ENCODE measurements around the gene NDUFAF3. TPM values are rescaled to one million over a fixed set of nuclear protein-coding genes. Genes with fewer than 3 reads are reported as not detected.

The NDUFAF3 gene
- total RNA-seq, 4 donors from 2014 or later: 50.8 to 88.1 (median 54.1) TPM

GRCh38 chr3:49058011-49058410 lies 36.1 kb downstream of the NDUFAF3 start:
- Histone ChIP-seq H3K27me3 (no peaks in the 10 kb centered on the region), H3K36me3 (peaks cover 22 to 100% (median 31%) of the 10 kb centered on the region in 3 donors), H3K27ac (no peak overlapping the region), H3K4me1 (no peaks in the 10 kb centered on the region), H3K9me3 (no peaks in the 10 kb centered on the region), H3K4me3 (no peak overlapping the region)
- intact Hi-C loops (cut with DNase I): no loop called here
- TF ChIP-seq CTCF (IDR thresholded peaks at IDR 0.05): no peak
- DNase-seq: no peak
- 85 to 93% methylated on average over 7 of the region's 7 CpGs for WGBS, 2 donors

Small RNA genes lying within 50 kb of the gene (small RNA-seq; reads per million reads assigned to genes)
- gene MIR191 (4,151 to 7,939 (median 6,746) reads per million in 4 donors), gene MIR425 (29.4 to 59.0 (median 51.7) reads per million in 4 donors)

Other genes starting within 250 kb of the NDUFAF3 start
- 10 to 100 TPM; 25.4 to 51.6 (median 35.3) TPM for gene PRKAR2A, start 174.2 kb upstream of the NDUFAF3 start, total RNA-seq
- gene SLC25A20, start 123.2 kb upstream of the NDUFAF3 start, total RNA-seq: 10 to 100 TPM in 2 of 4 donors, 1 to 10 TPM in 2; 4.2 to 19.6 (median 11.7) TPM
- gene ARIH2, start 103.3 kb upstream of the NDUFAF3 start, total RNA-seq: 10 to 100 TPM; 54.0 to 74.2 (median 71.3) TPM
- 10 to 100 TPM in 3 of 4 donors, 1 to 10 TPM in 1; 5.7 to 28.1 (median 16.7) TPM for gene P4HTM, start 31.9 kb upstream of the NDUFAF3 start, total RNA-seq
- gene WDR6, start 14.7 kb upstream of the NDUFAF3 start, total RNA-seq: 10 to 100 TPM; 27.4 to 78.0 (median 37.6) TPM
- 10 to 100 TPM; 34.4 to 42.4 (median 37.1) TPM for gene DALRD3, start 3.5 kb upstream of the NDUFAF3 start, total RNA-seq
- gene IMPDH2, start 7.3 kb downstream of the NDUFAF3 start, total RNA-seq: 100 to 1,000 TPM; 123 to 278 (median 200) TPM
- 10 to 100 TPM; 36.8 to 85.6 (median 49.1) TPM for gene QRICH1, start 72.0 kb downstream of the NDUFAF3 start, total RNA-seq
- 100 to 1,000 TPM; 236 to 290 (median 265) TPM for gene QARS1, start 82.6 kb downstream of the NDUFAF3 start, total RNA-seq
- 10 to 100 TPM; 37.8 to 52.3 (median 40.7) TPM for gene USP19, start 98.7 kb downstream of the NDUFAF3 start, total RNA-seq
- 100 to 1,000 TPM in 3 of 4 donors, 10 to 100 TPM in 1; 66.0 to 319 (median 175) TPM for gene LAMB2, start 110.9 kb downstream of the NDUFAF3 start, total RNA-seq
- gene CCDC71, start 144.2 kb downstream of the NDUFAF3 start, total RNA-seq: 10 to 100 TPM; 17.0 to 31.1 (median 23.1) TPM
- gene KLHDC8B, start 149.5 kb downstream of the NDUFAF3 start, total RNA-seq: 10 to 100 TPM; 18.0 to 58.6 (median 46.3) TPM

Data from esophagus squamous epithelium (tissue), 5 donors.